GM12878 (cell line): ENCODE data around the gene ITIH5. TPM values are rescaled to one million over a fixed set of nuclear protein-coding genes. Genes with fewer than 3 reads are reported as not detected.

Source experiments
- ATAC-seq: fragments of 200-7000 bp; cut with Tn5 transposase; 3 replicates; pipeline ENCODE4 v1.9.1; 2020; ENCODE audit warnings: mild to moderate bottlenecking, moderate library complexity
- BruUV-seq: library from RNA; stranded (reverse); fragments of 400-500 nt; replicated peaks from 2 replicates; lab custom pipeline; 2021; lab: Mats Ljungman, UMichigan
- CTCF ChIA-PET: fragments of 300-600 bp; sonication (Branson Sonifier 250); formaldehyde crosslinking; extraction: SDS; loops from one replicate; lab custom pipeline; 2021; ENCODE audit warnings: inconsistent platforms; lab: Yijun Ruan, JAX
- POLR2A ChIA-PET: fragments of 350-600 bp; formaldehyde crosslinking; extraction: SDS; loops from one replicate; lab custom pipeline; 2021; ENCODE audit warnings: inconsistent platforms; lab: Charles Lee
- RAD21 ChIA-PET: fragments of 300-600 bp; sonication (Branson Sonifier 250); formaldehyde crosslinking; loops from one replicate; lab custom pipeline; 2023; ENCODE audit warnings: antibody characterized with exemption; ENCODE audit not compliant: unreplicated experiment; lab: Charles Lee
- SMC1A ChIA-PET: fragments of 300-600 bp; sonication (Branson Sonifier 250); formaldehyde crosslinking; loops from one replicate; lab custom pipeline; 2023; ENCODE audit not compliant: unreplicated experiment, uncharacterized antibody; lab: Charles Lee
- DNase-seq: peaks from one replicate; pipeline ENCODE4 v3.0.0-alpha.2; 2011; ENCODE audit warnings: low read depth, low spot score
- FAIRE-seq: peaks from 3 replicates; lab custom pipeline; 2011; peaks lifted over from hg19 to GRCh38; lab: Jason Lieb, UNC
- H2AFZ ChIP-seq: 2 replicates; pipeline ENCODE4 v1.6.0; 2011; ENCODE audit warnings: low read depth, low read length, control low read depth; ENCODE audit not compliant: control insufficient read depth
- H3K27ac ChIP-seq: 2 replicates; pipeline ENCODE4 v1.5.1; 2011; ENCODE audit warnings: control low read depth; ENCODE audit not compliant: control insufficient read depth, insufficient read depth
- H3K27me3 ChIP-seq, 2 experiments: replicated peaks in 1 of 2; 2 replicates each; pipeline versions ENCODE4 v1.6.0 to v1.6.1; 2011; ENCODE audit warnings: low read length in 1 of 2; ENCODE audit not compliant: control insufficient read depth in 2 of 2, insufficient read depth in 2 of 2
- H3K36me3 ChIP-seq, 2 experiments: 2 replicates each; pipeline ENCODE4 v1.5.1; 2011; ENCODE audit warnings: low read length in 1 of 2; ENCODE audit not compliant: control insufficient read depth in 2 of 2, insufficient read depth in 2 of 2
- H3K4me1 ChIP-seq: 2 replicates; pipeline ENCODE4 v1.6.1; 2011; ENCODE audit warnings: mild to moderate bottlenecking, low read length, moderate library complexity, mixed read lengths; ENCODE audit not compliant: control insufficient read depth, insufficient read depth
- H3K4me2 ChIP-seq: 2 replicates; pipeline ENCODE4 v1.6.0; 2011; ENCODE audit warnings: control low read depth; ENCODE audit not compliant: control insufficient read depth, insufficient read depth
- H3K4me3 ChIP-seq: fragments of 200-600 bp; sonication (generic); 2 replicates; pipeline ENCODE4 v1.5.1; 2016
- H3K79me2 ChIP-seq: 2 replicates; pipeline ENCODE4 v1.6.0; 2011; ENCODE audit warnings: low read length; ENCODE audit not compliant: control insufficient read depth, insufficient read depth
- H3K9ac ChIP-seq: 2 replicates; pipeline ENCODE4 v1.8.0; 2011; ENCODE audit warnings: low read length, control low read depth, mixed read lengths; ENCODE audit not compliant: control insufficient read depth, insufficient read depth
- H3K9me3 ChIP-seq: replicated peaks from 3 replicates; pipeline ENCODE4 v1.5.1; 2011; ENCODE audit warnings: mild to moderate bottlenecking, low read length; ENCODE audit not compliant: control insufficient read depth, insufficient read depth
- H4K20me1 ChIP-seq: 2 replicates; pipeline ENCODE4 v1.6.0; 2011; ENCODE audit not compliant: control insufficient read depth, insufficient read depth
- CHD2 ChIP-seq: IDR thresholded peaks from 2 replicates; pipeline ENCODE4 v1.6.1; 2011; ENCODE audit warnings: low read depth, low read length, improper control_type of control experiment, borderline replicate concordance
- CTCF ChIP-seq, 3 experiments: IDR thresholded peaks in 2 of 3; conservative IDR thresholded peaks in 1 of 3; 2 replicates each; pipeline ENCODE4 v1.5.1; 2011; ENCODE audit warnings: low read depth in 3 of 3, low read length in 3 of 3, mild to moderate bottlenecking in 3 of 3, control low read depth in 2 of 3, moderate library complexity in 2 of 3, inconsistent platforms in 1 of 3, mixed read lengths in 1 of 3; ENCODE audit not compliant: control insufficient read depth in 2 of 3, insufficient read depth in 1 of 3; ENCODE audit errors: extremely low read depth in 1 of 3
- HCFC1 ChIP-seq: fragments of 150-350 bp; IDR thresholded peaks from 2 replicates; pipeline ENCODE4 v1.6.1; 2014; ENCODE audit warnings: low read length
- NR2C1 ChIP-seq: fragments of 450-650 bp; IDR thresholded peaks from 2 replicates; pipeline ENCODE4 v1.6.1; 2017; ENCODE audit warnings: antibody characterized with exemption, mild to moderate bottlenecking, moderate library complexity
- POLR2A ChIP-seq: IDR thresholded peaks from 2 replicates; pipeline ENCODE4 v1.6.1; 2011; ENCODE audit warnings: low read depth, mild to moderate bottlenecking, low read length
- POLR2AphosphoS5 ChIP-seq: IDR thresholded peaks from 2 replicates; pipeline ENCODE4 v1.6.1; 2011; ENCODE audit warnings: mild to moderate bottlenecking, low read length, inconsistent platforms
- RAD21 ChIP-seq: IDR thresholded peaks from 2 replicates; pipeline ENCODE4 v1.6.1; 2011; ENCODE audit warnings: mild to moderate bottlenecking, low read depth, low read length, moderate library complexity; ENCODE audit not compliant: insufficient read depth
- RFX5 ChIP-seq: IDR thresholded peaks from 2 replicates; pipeline ENCODE4 v1.6.1; 2011; ENCODE audit warnings: low read depth, low read length, improper control_type of control experiment
- SMC3 ChIP-seq: IDR thresholded peaks from 2 replicates; pipeline ENCODE4 v1.6.1; 2011; ENCODE audit warnings: low read length, improper control_type of control experiment, borderline replicate concordance
- SP1 ChIP-seq: IDR thresholded peaks from one replicate; pipeline ENCODE4 v1.6.1; 2011; ENCODE audit warnings: low read depth, low read length
- ZNF274 ChIP-seq: IDR thresholded peaks from one replicate; pipeline ENCODE4 v1.8.0; 2011; ENCODE audit not compliant: insufficient read length, insufficient read depth
- WGBS: methylation state at CpG from one replicate; pipeline ENCODE4 v1.1.6; 2016; ENCODE audit warnings: low lambda C conversion rate; ENCODE audit not compliant: insufficient replicate concordance, insufficient coverage; ENCODE audit errors: missing lambda C conversion rate; 5-methylcytosine and 5-hydroxymethylcytosine counted together
- in situ Hi-C: fragments of 300-500 bp; cut with MboI; formaldehyde crosslinking; loops from 9 replicates; pipeline ENCODE4 v1.14.3; 2018; ENCODE audit warnings: mixed read lengths
- intact Hi-C: fragments of 100-400 bp; cut with micrococcal nuclease; formaldehyde crosslinking; loops from one replicate; pipeline ENCODE4 v1.14.2; 2022; ENCODE audit not compliant: unreplicated experiment
- polyA plus RNA-seq, 11 experiments: library from polyadenylated mRNA; depleted of rRNA in 4 of 11; unstranded in 6 of 11; stranded (reverse) in 5 of 11; fragments of >200 nt; fragmentation: Nextera tagmentation in 4 of 11; fragmentation: Illumina TruSeq in 1 of 11; extraction: Ambion mirVana in 4 of 11; extraction: Trizol in 1 of 11; gene quantifications; 1 replicate in 1 of 11; 2 replicates in 10 of 11; pipeline versions ENCODE4 v1.2.1 to v1.2.3, GENCODE V29; 2011 to 2016; ENCODE audit warnings: inconsistent platforms in 2 of 11, missing spikeins in 2 of 11, low read depth in 1 of 11
- total RNA-seq, 4 experiments: library from RNA; depleted of rRNA in 3 of 4; stranded (reverse); fragments of >200 nt in 3 of 4; fragmentation: Illumina TruSeq in 1 of 4; extraction: Trizol in 1 of 4; gene quantifications; 2 replicates each; pipeline versions ENCODE4 v1.2.1 to v1.2.3, GENCODE V29; 2013 to 2021

Gene ITIH5
- total and polyA plus RNA-seq, 10 of the 15 experiments (the other 5 are each of a cell fraction or from before 2014, with no cell fraction given), result 0.14 to 0.43 (median 0.21) TPM; not detected in 7

DNA sequence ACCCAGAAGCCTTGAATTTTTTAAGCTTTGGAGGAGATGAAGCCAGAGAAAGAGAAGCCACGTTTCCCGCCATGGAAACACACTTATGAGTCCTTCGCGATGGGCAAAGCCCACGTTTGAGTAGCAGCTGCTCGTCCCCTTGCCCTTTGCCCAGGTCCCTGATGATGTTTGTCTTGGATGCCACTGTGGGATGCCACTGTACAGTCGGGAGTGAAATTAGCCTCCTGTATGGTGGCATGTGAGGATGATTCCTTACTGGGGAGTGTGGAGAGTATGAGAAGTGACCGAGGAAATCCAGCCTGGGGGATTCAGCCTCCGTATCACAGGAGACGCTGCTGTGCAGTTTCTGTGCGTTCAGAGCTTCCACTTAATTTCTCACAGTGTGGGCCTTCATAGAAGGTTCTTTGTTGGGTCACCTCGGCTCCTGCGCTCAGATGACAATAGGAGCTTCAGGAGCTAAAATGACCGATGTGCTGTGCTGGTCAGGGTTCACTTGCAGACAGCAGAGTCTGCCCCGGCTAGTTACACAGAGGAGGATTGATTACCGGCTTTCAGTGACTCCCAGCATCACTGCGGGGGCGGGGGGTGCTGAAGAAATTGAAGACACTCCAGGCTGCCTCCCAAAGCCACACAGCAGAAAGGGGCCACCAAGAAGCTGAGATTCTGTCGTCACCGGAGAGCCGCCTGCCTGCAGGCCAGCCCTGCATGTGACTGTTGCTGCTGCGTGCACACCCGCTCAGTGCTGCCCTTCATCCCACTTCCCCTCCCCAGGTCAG is 133.9 kb downstream of the ITIH5 start:
- intact Hi-C loops (no loop called here), in situ Hi-C loops (no loop called here)
- no peaks in the 10 kb centered on the region for H4K20me1 ChIP-seq
- H3K9me3 ChIP-seq, result no peaks in the 10 kb centered on the region
- no peaks in the 10 kb centered on the region for H3K36me3 ChIP-seq
- H3K9ac ChIP-seq, result no peak overlapping the region
- no peaks in the 10 kb centered on the region for H3K79me2 ChIP-seq
- no peak overlapping the region for H3K27ac ChIP-seq
- FAIRE-seq (no peak), ATAC-seq (no peak), DNase-seq (no peak)
- ChIA-PET SMC1A (interaction anchor here (1.4 to 3.9 kb wide), 3 partner anchors 60 to 154 kb away, joined by 3 to 28 read pairs (median 4); no protein-coding TSS in a partner anchor), POLR2A (no interaction called here), CTCF (interaction anchor here (0.6 to 3.9 kb wide), 8 partner anchors 12 to 515 kb away, joined by 3 to 31 read pairs (median 4); no protein-coding TSS in a partner anchor), RAD21 (interaction anchor here (0.6 to 3.1 kb wide), 4 partner anchors 7 to 96 kb away, joined by 3 to 24 read pairs (median 3); no protein-coding TSS in a partner anchor)
- H3K4me2 ChIP-seq, result no peak overlapping the region
- no peak for TF ChIP-seq SP1
- no peak for TF ChIP-seq ZNF274
- TF ChIP-seq POLR2A, result no peak
- peaks cover 0 to 2% of the 10 kb centered on the region in 2 experiments; a peak in 1 of 4 replicates for H3K27me3 ChIP-seq
- H2AFZ ChIP-seq, result no peak overlapping the region
- WGBS, result 57% methylated on average over 23 of the region's 23 CpGs
- H3K4me1 ChIP-seq, result peaks cover 5% of the 10 kb centered on the region; the same call in 1 of the 2 replicates
- BruUV-seq, result no TSS peak
- H3K4me3 ChIP-seq, result no peak overlapping the region

DNA sequence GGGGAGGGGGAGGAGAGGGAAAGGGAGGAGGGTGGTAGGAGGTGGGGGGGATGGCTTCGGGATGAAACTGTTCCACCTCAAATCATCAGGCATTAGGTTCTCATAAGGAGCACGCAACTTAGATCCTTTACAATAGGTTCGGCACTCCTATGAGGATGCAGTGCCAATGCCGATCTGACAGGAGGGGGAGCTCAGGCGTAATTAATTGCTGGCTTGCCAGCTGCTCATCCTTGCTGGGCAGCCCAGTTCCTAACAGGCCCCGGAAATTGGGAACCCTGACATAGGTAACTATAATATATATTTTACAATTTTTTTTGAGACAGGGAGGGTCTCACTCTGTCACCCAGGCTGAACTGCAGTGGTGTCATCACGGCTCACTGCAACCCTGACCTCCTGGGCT is 137.1 kb downstream of the ITIH5 start:
- H3K27ac ChIP-seq, result no peak overlapping the region
- intact Hi-C loops, result loop anchor here (1.0 to 10.0 kb wide), 4 partner anchors 93 to 343 kb away; partner anchors contain the start of genes ATP5F1C and KIN
- no peak overlapping the region for H3K4me3 ChIP-seq
- BruUV-seq, result no TSS peak
- ChIA-PET SMC1A (interaction anchor here (0.6 to 3.9 kb wide), 4 partner anchors 93 to 315 kb away, joined by 3 to 28 read pairs (median 6); no protein-coding TSS in a partner anchor), POLR2A (no interaction called here), RAD21 (interaction anchor here (2.4 to 3.2 kb wide), 2 partner anchors 93 to 158 kb away, joined by 12 to 18 read pairs; no protein-coding TSS in a partner anchor), CTCF (interaction anchor here (1.0 to 3.9 kb wide), 4 partner anchors 93 to 157 kb away, joined by 3 to 31 read pairs (median 7); no protein-coding TSS in a partner anchor)
- no peaks in the 10 kb centered on the region for H4K20me1 ChIP-seq
- 43% methylated on average over 6 of the region's 7 CpGs for WGBS
- no peak for ATAC-seq
- no peak for TF ChIP-seq HCFC1
- TF ChIP-seq RAD21, result 0 out of 2 replicates have a peak, but pooled peaks have one; percentile 9
- TF ChIP-seq POLR2AphosphoS5, result no peak
- no peak for TF ChIP-seq CHD2
- no peak for TF ChIP-seq NR2C1
- peak in 1 of 3 experiments; percentile 38; a peak in 2 of 6 replicates for TF ChIP-seq CTCF (IDR thresholded peaks at IDR 0.05 in 2 of 3, conservative IDR thresholded peaks at IDR 0.05 in 1 of 3; ENCODE audit: control insufficient read depth in 2 of 3, extremely low read depth in 1 of 3, insufficient read depth in 1 of 3, low read depth in 3 of 3, low read length in 3 of 3)
- TF ChIP-seq SMC3, result peak; percentile 33; the same call in 1 of the 2 replicates
- TF ChIP-seq RFX5, result no peak
- H3K36me3 ChIP-seq, result no peaks in the 10 kb centered on the region
- H3K9me3 ChIP-seq, result no peaks in the 10 kb centered on the region
- in situ Hi-C loops, result loop anchor here (5.0 to 10.0 kb wide), 2 partner anchors 1685 to 1773 kb away; no protein-coding TSS in a partner anchor
- H2AFZ ChIP-seq, result no peak overlapping the region
- H3K4me1 ChIP-seq, result peaks cover 10% of the 10 kb centered on the region
- no peak for FAIRE-seq
- H3K4me2 ChIP-seq, result no peak overlapping the region
- H3K27me3 ChIP-seq, result peaks cover 0 to 6% of the 10 kb centered on the region in 2 experiments; a peak in 1 of 4 replicates
- H3K79me2 ChIP-seq, result no peaks in the 10 kb centered on the region
- H3K9ac ChIP-seq, result no peak overlapping the region
- no peak for DNase-seq
